Neural crest cell (in vitro differentiated cells): ENCODE measurements around the gene OSBPL10. TPM values are rescaled to one million over a fixed set of nuclear protein-coding genes. Genes with fewer than 3 reads are reported as not detected.

Experiments
- DNase-seq: peaks from one replicate; pipeline ENCODE4 v3.0.0; 2021; ENCODE audit warnings: low read depth, mixed read lengths, low spot score
- H3K27ac Mint-ChIP-seq: one replicate; pipeline ENCODE4 v1.8.0; 2021; ENCODE audit warnings: mild to moderate bottlenecking, mixed read lengths; ENCODE audit not compliant: unreplicated experiment
- H3K27me3 Mint-ChIP-seq: 2 replicates; pipeline ENCODE4 v1.8.0; 2021; ENCODE audit warnings: low read depth, mild to moderate bottlenecking, mixed read lengths
- H3K36me3 Mint-ChIP-seq: 2 replicates; pipeline ENCODE4 v1.8.0; 2021; ENCODE audit warnings: low read depth, mild to moderate bottlenecking, mixed read lengths
- H3K4me1 Mint-ChIP-seq: 2 replicates; pipeline ENCODE4 v1.8.0; 2021; ENCODE audit warnings: mixed read lengths
- H3K4me3 Mint-ChIP-seq: one replicate; pipeline ENCODE4 v1.8.0; 2021; ENCODE audit warnings: mild to moderate bottlenecking, mixed read lengths
- H3K9me3 Mint-ChIP-seq: 2 replicates; pipeline ENCODE4 v1.8.0; 2021; ENCODE audit warnings: mixed read lengths
- total RNA-seq: library from RNA; stranded (reverse); gene quantifications from 2 replicates; pipeline ENCODE4 v1.2.1, GENCODE V29; 2021
- TF ChIP-seq, protein P1 (sequence below): fragments of 200-600 bp; sonication (generic); conservative IDR thresholded peaks from 2 replicates; pipeline ENCODE4 v1.5.0; 2021; ENCODE audit warnings: antibody characterized with exemption, mild to moderate bottlenecking

Gene OSBPL10
- total RNA-seq, 1 donor from 2014 or later = 18.7 TPM

- H3K27me3 Mint-ChIP-seq = no peaks in the 10 kb centered on the region
- DNase-seq = no peak
- no peak overlapping the region for H3K27ac Mint-ChIP-seq
- H3K4me3 Mint-ChIP-seq = no peak overlapping the region
- no peaks in the 10 kb centered on the region for H3K36me3 Mint-ChIP-seq
- no peaks in the 10 kb centered on the region for H3K9me3 Mint-ChIP-seq
- TF ChIP-seq, protein P1, sequence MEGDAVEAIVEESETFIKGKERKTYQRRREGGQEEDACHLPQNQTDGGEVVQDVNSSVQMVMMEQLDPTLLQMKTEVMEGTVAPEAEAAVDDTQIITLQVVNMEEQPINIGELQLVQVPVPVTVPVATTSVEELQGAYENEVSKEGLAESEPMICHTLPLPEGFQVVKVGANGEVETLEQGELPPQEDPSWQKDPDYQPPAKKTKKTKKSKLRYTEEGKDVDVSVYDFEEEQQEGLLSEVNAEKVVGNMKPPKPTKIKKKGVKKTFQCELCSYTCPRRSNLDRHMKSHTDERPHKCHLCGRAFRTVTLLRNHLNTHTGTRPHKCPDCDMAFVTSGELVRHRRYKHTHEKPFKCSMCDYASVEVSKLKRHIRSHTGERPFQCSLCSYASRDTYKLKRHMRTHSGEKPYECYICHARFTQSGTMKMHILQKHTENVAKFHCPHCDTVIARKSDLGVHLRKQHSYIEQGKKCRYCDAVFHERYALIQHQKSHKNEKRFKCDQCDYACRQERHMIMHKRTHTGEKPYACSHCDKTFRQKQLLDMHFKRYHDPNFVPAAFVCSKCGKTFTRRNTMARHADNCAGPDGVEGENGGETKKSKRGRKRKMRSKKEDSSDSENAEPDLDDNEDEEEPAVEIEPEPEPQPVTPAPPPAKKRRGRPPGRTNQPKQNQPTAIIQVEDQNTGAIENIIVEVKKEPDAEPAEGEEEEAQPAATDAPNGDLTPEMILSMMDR = no peak
- H3K4me1 Mint-ChIP-seq = no peaks in the 10 kb centered on the region
Measured at GRCh38 chr3:31819441-31819840, 161.6 kb downstream of the OSBPL10 start.

DNA sequence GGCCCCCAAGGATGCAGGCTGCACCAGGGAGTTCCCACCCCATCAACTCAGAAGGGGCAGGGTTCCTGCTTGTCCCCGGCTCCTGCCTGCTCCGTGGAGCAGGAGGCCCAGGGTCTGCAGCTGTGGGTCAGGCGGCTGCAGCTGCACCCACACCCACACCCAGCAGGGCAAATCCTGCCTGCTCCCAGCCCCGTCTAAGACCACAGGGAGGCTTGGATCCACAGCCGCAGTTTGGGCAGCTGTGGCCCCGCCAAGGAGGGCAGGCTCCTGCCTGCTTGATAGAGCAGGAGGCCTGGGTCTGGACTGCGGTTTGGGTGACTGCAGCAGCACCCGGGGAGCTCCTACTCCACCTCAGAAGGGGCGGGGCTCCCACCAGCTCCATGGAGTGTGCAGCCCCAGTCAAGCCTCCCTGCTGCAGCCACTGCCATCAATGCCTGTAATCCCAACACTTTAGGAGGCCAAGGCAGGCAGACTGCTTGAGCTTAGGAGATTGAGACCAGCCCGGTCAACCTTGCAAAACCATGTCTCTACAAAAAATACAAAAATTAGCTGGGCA is 163.6 kb downstream of the OSBPL10 start:
- Mint-ChIP-seq H3K27me3 (no peaks in the 10 kb centered on the region), H3K36me3 (no peaks in the 10 kb centered on the region), H3K4me3 (no peak overlapping the region), H3K9me3 (no peaks in the 10 kb centered on the region), H3K27ac (no peak overlapping the region), H3K4me1 (peaks cover 4% of the 10 kb centered on the region)
- DNase-seq = no peak
- TF ChIP-seq, protein P1 = no peak

GRCh38 chr3:31815631-31816440 is 165.2 kb downstream of the OSBPL10 start:
- H3K27ac Mint-ChIP-seq = no peak overlapping the region

GRCh38 chr3:31815006-31815405 is 166.1 kb downstream of the OSBPL10 start:
- peaks cover 3% of the 10 kb centered on the region for H3K9me3 Mint-ChIP-seq
- no peak overlapping the region for H3K27ac Mint-ChIP-seq
- peaks cover 4% of the 10 kb centered on the region for H3K4me1 Mint-ChIP-seq
- DNase-seq = no peak
- TF ChIP-seq, protein P1 = no peak
- H3K4me3 Mint-ChIP-seq = no peak overlapping the region
- H3K27me3 Mint-ChIP-seq = no peaks in the 10 kb centered on the region
- H3K36me3 Mint-ChIP-seq = no peaks in the 10 kb centered on the region

More at GRCh38 chr3:31815631-31816440, 165.2 kb downstream of the OSBPL10 start:
- H3K4me1 Mint-ChIP-seq = peaks cover 4% of the 10 kb centered on the region
- no peaks in the 10 kb centered on the region for H3K27me3 Mint-ChIP-seq
- no peak for DNase-seq
- no peak overlapping the region for H3K4me3 Mint-ChIP-seq
- no peaks in the 10 kb centered on the region for H3K36me3 Mint-ChIP-seq
- TF ChIP-seq, protein P1 = no peak
- peaks cover under 1% of the 10 kb centered on the region for H3K9me3 Mint-ChIP-seq

GRCh38 chr3:31813686-31814085 is 167.4 kb downstream of the OSBPL10 start:
- Mint-ChIP-seq H3K4me3 (no peak overlapping the region), H3K9me3 (peaks cover 3% of the 10 kb centered on the region), H3K27me3 (no peaks in the 10 kb centered on the region), H3K27ac (no peak overlapping the region), H3K4me1 (peaks cover 4% of the 10 kb centered on the region), H3K36me3 (no peaks in the 10 kb centered on the region)
- TF ChIP-seq, protein P1 = no peak
- no peak for DNase-seq
